Smooth muscle cell (in vitro differentiated cells): ENCODE results near the gene PUSL1. TPM values are rescaled to one million over a fixed set of nuclear protein-coding genes. Genes with fewer than 3 reads are reported as not detected.

Experiments used
- DNase-seq: peaks from one replicate; lab custom pipeline; 2025; ENCODE audit not compliant: unreplicated experiment; lab: John Stamatoyannopoulos, UW
- H2AFZ ChIP-seq: fragments of 200-600 bp; sonication (generic); 2 replicates; pipeline ENCODE4 v1.6.0; 2016; ENCODE audit warnings: antibody characterized with exemption, low read depth, mild to moderate bottlenecking
- H3F3A ChIP-seq: fragments of 200-600 bp; sonication (generic); 2 replicates; pipeline ENCODE4 v1.6.0; 2017; ENCODE audit warnings: antibody characterized with exemption, low read depth
- H3K27ac ChIP-seq: fragments of 200-600 bp; sonication (generic); 2 replicates; pipeline ENCODE4 v1.5.1; 2016; ENCODE audit warnings: low read depth, mild to moderate bottlenecking
- H3K27me3 ChIP-seq: fragments of 200-600 bp; sonication (generic); 2 replicates; pipeline ENCODE4 v1.6.1; 2016; ENCODE audit warnings: low read depth, mild to moderate bottlenecking
- H3K36me3 ChIP-seq: fragments of 200-600 bp; sonication (generic); 2 replicates; pipeline ENCODE4 v1.5.1; 2016; ENCODE audit warnings: low read depth
- H3K4me1 ChIP-seq: fragments of 200-600 bp; sonication (generic); 2 replicates; pipeline ENCODE4 v1.5.1; 2016; ENCODE audit warnings: low read depth
- H3K4me2 ChIP-seq: fragments of 200-600 bp; sonication (generic); 2 replicates; pipeline ENCODE4 v1.6.0; 2016; ENCODE audit warnings: mild to moderate bottlenecking
- H3K4me3 ChIP-seq: fragments of 200-600 bp; sonication (generic); 2 replicates; pipeline ENCODE4 v1.5.1; 2016; ENCODE audit warnings: mild to moderate bottlenecking
- H3K79me2 ChIP-seq: fragments of 200-600 bp; sonication (generic); 2 replicates; pipeline ENCODE4 v1.6.0; 2016; ENCODE audit warnings: low read depth, mild to moderate bottlenecking
- H3K9ac ChIP-seq: fragments of 200-600 bp; sonication (generic); 2 replicates; pipeline ENCODE4 v1.6.0; 2016; ENCODE audit warnings: low read depth
- H3K9me3 ChIP-seq: fragments of 200-600 bp; sonication (generic); replicated peaks from 2 replicates; pipeline ENCODE4 v1.5.1; 2016; ENCODE audit warnings: low read depth
- H4K20me1 ChIP-seq: fragments of 200-600 bp; sonication (generic); 2 replicates; pipeline ENCODE4 v1.6.0; 2016; ENCODE audit warnings: low read depth
- CTCF ChIP-seq: fragments of 200-600 bp; sonication (generic); IDR thresholded peaks from 2 replicates; pipeline ENCODE4 v1.5.1; 2017; ENCODE audit warnings: borderline replicate concordance, mild to moderate bottlenecking, antibody characterized with exemption; ENCODE audit not compliant: insufficient read depth, poor library complexity, severe bottlenecking
- WGBS: methylation state at CpG from one replicate; pipeline ENCODE4 v1.1.7; 2016; ENCODE audit warnings: low lambda C conversion rate; 5-methylcytosine and 5-hydroxymethylcytosine counted together
- polyA plus RNA-seq: library from polyadenylated mRNA; unstranded; fragments of >200 nt; fragmentation: Nextera tagmentation; extraction: Ambion mirVana; gene quantifications from 2 replicates; pipeline ENCODE4 v1.2.1, GENCODE V29; 2016
- total RNA-seq: library from RNA; depleted of rRNA; stranded (reverse); fragments of >200 nt; gene quantifications from 2 replicates; pipeline ENCODE4 v1.2.3, GENCODE V29; 2014

PUSL1 gene
- total and polyA plus RNA-seq, 2 experiments from 2014 or later, result 16.7 to 31.4 TPM

- no peak for TF ChIP-seq CTCF
- H3K4me2 ChIP-seq, result no peak overlapping the region
- no peaks in the 10 kb centered on the region for H3K4me1 ChIP-seq
- no peaks in the 10 kb centered on the region for H4K20me1 ChIP-seq
- H3K9ac ChIP-seq, result no peak overlapping the region
- no peak overlapping the region for H2AFZ ChIP-seq
- no peak overlapping the region for H3K27ac ChIP-seq
- H3K36me3 ChIP-seq, result no peaks in the 10 kb centered on the region
- H3K79me2 ChIP-seq, result no peaks in the 10 kb centered on the region
- no peak overlapping the region for H3K4me3 ChIP-seq
- DNase-seq, result no peak
- no peaks in the 10 kb centered on the region for H3K9me3 ChIP-seq
- 89% methylated on average over 22 of the region's 22 CpGs for WGBS
- no peaks in the 10 kb centered on the region for H3F3A ChIP-seq
- H3K27me3 ChIP-seq, result no peaks in the 10 kb centered on the region
Measured at GRCh38 chr1:1285102-1285571, 23.3 kb upstream of the PUSL1 start.

GRCh38 chr1:1285611-1286311, 22.6 kb upstream of the PUSL1 start:
- no peak overlapping the region for H3K27ac ChIP-seq
- H3F3A ChIP-seq, result no peaks in the 10 kb centered on the region
- no peaks in the 10 kb centered on the region for H3K27me3 ChIP-seq
- H3K79me2 ChIP-seq, result no peaks in the 10 kb centered on the region
- TF ChIP-seq CTCF, result no peak
- H3K4me1 ChIP-seq, result no peaks in the 10 kb centered on the region
- H3K4me3 ChIP-seq, result no peak overlapping the region
- DNase-seq, result no peak
- no peaks in the 10 kb centered on the region for H4K20me1 ChIP-seq
- no peak overlapping the region for H3K9ac ChIP-seq
- WGBS, result 90% methylated on average over 34 of the region's 37 CpGs
- H3K9me3 ChIP-seq, result no peaks in the 10 kb centered on the region
- no peak overlapping the region for H2AFZ ChIP-seq
- H3K36me3 ChIP-seq, result no peaks in the 10 kb centered on the region
- H3K4me2 ChIP-seq, result no peak overlapping the region

GRCh38 chr1:1286313-1287261, 21.8 kb upstream of the PUSL1 start:
- 91% methylated on average over 43 of the region's 50 CpGs for WGBS
- no peaks in the 10 kb centered on the region for H3F3A ChIP-seq
- H3K27ac ChIP-seq, result no peak overlapping the region
- H3K79me2 ChIP-seq, result no peaks in the 10 kb centered on the region
- no peak overlapping the region for H2AFZ ChIP-seq
- no peaks in the 10 kb centered on the region for H4K20me1 ChIP-seq
- H3K9ac ChIP-seq, result no peak overlapping the region
- H3K4me1 ChIP-seq, result no peaks in the 10 kb centered on the region
- TF ChIP-seq CTCF, result no peak
- H3K27me3 ChIP-seq, result no peaks in the 10 kb centered on the region
- H3K4me3 ChIP-seq, result no peak overlapping the region
- H3K4me2 ChIP-seq, result no peak overlapping the region
- no peaks in the 10 kb centered on the region for H3K9me3 ChIP-seq
- DNase-seq, result no peak
- H3K36me3 ChIP-seq, result no peaks in the 10 kb centered on the region
